Hippocampal formation (tissue), 2 donors: ENCODE results near the gene SEPHS1.
A peak's percentile ranks its signal among the peaks of the same experiment; 100 is the strongest.
"Not testable (repeated sequence)": the region's sequence is repeated elsewhere in the genome, so short reads cannot be mapped to it uniquely, and the experiment has no call there.

Experiments
- DNase-seq, 2 donors: peaks; one replicate each; lab custom pipeline; 2025; lab: John Stamatoyannopoulos, UW

SEPHS1 gene, protein sequence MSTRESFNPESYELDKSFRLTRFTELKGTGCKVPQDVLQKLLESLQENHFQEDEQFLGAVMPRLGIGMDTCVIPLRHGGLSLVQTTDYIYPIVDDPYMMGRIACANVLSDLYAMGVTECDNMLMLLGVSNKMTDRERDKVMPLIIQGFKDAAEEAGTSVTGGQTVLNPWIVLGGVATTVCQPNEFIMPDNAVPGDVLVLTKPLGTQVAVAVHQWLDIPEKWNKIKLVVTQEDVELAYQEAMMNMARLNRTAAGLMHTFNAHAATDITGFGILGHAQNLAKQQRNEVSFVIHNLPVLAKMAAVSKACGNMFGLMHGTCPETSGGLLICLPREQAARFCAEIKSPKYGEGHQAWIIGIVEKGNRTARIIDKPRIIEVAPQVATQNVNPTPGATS

DNA sequence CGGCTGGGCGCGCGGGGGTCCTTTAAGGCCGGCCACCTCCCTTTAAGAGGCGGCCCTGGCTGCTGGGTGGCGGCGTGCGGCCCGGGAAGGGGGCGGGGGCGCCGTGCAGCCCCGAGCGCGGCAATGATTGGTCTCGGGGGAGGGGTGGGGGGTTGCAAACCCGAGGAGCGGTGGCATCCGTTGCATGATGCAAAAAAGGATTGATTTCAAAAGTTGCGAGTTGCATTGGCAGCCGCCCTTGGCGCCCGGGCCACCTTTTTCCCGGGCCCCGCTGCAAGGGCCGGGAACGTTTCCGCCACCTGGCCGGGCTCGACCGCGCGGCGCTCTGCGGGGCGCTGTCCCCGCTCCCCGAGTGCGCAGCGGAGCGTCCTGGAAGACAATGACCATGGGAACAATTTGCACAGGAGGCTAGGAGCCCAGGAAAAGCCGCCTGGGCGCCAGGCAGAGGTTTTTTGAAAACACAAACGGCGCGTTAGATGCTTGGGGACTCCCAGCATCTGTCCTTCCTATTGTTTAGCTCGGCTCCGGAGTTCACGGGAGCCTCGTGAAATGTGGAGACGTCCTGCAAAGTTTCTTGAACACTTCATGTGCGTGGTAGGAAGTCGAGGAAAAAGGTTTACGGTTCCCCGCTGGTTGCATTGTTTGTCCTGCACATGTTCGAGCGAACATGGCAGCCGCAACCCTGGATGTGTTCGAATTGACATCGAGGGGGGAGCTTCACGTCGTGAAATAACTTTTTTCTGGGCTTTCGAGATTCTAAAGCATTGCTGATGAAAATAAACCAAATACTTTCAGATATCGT is at the start of gene SEPHS1:
Gene SEPHS1 (minus strand): TSS at position 78 of the 802 bp plus-strand sequence. CDS start 3,343 bp downstream, outside the sequence.
- DNase-seq: peak; percentile 58 to 66

DNA sequence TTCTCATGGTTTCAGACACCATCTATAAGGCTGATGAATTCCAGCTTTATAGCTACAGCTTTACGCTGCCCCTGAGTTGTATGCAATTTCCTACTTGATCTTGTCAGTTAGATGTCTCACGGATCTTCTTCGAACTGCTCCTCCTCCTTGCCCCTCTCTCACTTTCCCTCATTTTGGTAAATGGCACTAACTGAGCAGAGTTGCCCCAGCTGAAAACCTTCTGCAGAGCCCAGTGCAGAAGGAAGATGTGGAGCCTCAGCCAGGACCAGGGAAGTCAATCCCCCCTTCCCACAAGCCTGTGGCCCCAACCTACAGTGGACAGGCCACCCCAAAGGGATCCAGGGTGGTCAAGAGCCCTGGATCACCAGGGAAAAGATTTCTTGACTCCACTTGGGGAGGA is 49.0 kb upstream of the SEPHS1 start:
- DNase-seq: no peak

DNA sequence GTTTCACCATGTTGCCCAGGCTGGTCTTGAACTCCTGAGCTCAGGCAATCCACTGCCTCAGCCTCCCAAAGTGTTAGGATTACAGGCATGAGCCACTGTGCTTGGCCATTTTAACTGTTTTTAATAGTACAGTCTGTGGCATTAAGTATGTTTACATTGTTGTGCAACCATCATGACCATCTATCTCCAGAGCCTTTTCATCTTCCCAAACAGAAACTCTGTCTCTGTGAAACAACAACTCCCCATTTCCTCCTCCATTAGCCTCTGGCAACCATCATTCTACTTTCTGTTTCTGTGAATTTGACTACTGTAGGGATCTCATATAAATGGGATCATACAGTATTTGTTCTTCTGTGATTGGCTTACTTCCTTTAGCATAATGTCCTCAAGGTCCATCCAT is 48.3 kb upstream of the SEPHS1 start:
- no peak for DNase-seq

DNA sequence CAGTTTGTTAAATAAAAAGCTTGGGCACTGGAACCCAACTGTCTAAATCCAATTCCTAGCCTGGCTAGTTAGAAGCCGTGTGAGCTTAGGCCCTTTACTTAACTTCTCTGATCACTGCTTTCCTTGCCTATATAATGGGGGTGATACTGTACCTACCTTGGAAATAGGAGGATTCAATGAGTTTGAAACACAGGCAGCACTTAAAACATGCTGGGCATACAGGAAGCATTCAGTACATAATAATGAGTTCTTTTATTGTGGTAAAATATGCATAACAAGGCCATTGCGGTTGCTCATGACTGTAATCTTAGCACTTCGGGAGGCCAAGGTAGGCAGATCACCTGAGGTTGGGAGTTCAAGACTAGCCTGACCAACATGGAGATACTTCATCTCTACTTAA is 47.4 kb upstream of the SEPHS1 start:
- DNase-seq: no peak

DNA sequence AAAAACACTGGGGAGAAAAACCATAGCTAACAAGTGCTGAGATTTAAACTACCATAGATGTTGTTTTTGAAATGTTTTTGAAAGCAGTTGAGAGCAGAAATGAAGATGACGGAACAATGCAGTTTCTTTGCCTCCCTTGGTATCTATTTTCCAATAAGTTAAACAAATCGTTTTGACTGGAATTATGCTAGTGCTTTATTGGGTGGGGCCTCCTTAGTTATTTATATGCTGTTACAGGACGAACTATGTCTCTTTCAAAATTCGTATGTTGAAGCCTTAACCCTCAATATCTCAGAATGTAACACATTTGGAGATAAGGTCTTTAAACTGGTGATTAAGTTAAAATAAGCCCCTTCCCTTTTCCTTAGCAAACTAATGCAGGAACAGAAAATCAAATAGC is 45.5 kb upstream of the SEPHS1 start:
- DNase-seq: no peak

DNA sequence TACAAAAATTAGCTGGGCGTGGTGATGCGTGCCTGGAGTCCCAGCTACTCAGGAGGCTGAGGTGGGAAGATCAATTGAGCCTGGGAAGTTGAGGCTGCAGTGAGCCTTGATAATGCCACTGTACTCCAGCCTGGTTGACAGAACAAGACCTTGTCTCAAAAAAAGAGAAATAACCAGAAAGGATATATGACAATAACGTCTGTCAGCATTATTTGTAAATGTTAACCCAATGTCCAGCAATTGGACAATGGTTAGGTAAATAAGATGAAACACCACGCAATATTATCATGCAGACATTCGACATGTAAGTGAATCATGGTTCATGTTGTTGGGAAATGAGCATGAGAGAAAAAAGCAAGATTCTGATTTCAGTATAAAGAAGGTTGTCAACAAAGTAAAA is 44.6 kb upstream of the SEPHS1 start:
- no peak for DNase-seq

DNA sequence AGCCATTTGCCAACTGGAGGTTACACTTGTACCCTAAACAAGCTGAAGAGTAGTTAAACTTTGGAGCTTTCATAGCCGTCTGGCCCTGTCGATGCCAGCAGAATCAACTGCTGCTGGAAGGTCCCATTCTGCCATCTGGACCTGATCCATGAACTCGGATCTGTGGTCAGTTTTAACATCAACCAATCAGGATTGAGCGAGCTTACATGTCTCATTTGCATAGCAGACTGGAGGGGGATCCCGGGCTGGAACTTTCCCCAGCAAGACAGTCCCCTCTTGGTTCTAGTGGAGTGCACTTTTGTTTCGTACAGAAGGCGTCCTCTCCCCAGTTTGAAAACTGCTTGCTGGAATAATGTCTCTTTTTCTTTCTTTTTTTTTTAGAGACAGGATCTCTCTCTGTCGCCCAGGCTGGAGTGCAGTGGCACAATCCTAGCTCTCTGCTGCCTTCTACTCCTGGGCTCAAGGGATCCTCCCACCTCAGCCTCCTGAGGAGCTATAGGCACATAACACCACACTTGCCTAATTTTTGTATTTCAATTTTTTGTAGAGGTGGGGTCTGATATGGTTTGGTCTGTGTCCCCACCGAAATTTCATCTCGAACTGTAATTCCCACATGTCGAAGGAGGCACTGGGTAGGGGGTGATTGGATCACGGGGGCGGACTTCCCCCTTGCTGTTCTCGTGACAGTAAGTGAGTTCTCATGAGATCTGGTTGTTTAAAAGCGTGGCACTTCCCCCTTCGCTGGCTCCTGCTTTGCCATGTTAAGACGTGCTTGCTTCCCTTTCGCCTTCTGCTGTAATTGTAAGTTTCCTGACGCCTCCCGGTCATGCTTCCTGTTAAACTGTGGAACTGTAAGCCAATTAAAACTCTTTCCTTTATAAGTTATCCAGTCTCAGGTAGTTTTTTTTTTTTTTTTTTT is 42.8 kb upstream of the SEPHS1 start:
- peak in 1 of 2 donors; percentile 7 for DNase-seq

DNA sequence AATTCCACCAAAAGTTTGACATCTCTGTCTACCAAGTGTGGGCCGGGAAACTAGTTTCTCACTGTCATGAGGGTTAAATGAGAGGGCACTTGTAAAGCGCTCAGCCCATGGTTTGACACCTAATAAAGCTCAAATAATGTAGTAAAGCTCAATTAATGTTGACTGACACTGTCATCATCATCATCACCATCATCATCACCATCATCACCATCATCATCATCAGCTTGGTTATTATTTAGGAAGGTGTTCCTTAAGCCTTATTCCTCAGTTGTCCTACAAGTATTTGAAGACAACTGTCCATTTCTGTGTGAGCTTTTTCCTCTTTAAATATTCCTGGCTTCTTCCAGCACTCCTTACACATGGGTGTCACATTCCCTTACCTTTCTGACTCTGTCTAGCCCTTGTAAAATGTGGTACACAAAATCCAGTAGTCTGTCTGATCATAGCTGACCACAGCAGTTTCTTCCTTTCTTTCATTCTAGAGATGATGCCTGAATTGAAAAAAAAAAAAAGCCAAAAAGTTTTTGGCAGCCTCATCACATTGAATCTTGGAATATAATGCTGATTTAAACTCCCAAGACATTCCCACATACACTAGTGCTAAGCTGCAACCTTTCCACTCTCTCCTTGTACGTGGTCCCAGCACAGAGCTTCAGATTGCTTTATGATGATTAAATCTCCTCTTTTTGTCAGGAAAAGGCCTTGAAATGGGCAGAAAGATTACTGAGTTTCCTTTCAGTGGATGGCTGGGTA is 40.6 kb upstream of the SEPHS1 start:
- no peak for DNase-seq

DNA sequence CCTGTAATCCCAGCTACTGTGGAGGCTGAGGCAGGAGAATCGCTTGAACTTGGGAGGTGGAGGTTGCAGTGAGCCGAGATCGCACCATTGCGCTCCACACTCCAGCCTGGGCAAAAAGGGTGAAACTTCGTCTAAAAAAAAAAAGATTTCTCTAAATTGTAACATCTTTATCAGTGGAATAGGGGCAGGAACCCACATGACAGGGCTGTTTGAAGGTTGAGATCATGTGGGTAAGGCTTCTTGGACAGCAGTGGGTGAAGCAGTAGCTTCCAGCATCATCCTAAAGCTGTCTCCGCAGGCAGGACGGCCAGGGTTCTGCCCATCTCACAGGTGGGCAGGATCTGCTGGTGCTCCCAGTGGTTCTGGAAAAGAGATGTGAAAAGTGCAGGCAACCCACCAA is 37.9 kb upstream of the SEPHS1 start:
- DNase-seq: no peak

DNA sequence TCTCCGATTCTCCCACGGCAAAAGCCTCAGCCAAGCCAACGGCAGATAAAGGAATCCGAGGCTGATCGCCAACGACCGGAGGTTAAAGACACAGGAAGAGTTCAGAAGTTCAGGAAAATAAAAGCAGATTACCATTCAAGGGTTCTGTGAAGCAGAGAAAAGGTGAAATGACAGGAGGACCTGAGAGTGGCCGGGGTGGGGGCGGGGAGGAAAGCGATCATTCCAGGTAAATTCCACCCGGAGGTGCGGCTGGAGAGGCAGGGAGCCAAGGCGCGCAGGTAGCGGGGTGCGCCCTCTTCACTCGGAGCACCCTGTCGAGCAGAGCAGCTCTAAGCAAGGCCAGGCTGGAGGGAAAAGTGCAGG is 35.3 kb upstream of the SEPHS1 start:
- DNase-seq: no peak

DNA sequence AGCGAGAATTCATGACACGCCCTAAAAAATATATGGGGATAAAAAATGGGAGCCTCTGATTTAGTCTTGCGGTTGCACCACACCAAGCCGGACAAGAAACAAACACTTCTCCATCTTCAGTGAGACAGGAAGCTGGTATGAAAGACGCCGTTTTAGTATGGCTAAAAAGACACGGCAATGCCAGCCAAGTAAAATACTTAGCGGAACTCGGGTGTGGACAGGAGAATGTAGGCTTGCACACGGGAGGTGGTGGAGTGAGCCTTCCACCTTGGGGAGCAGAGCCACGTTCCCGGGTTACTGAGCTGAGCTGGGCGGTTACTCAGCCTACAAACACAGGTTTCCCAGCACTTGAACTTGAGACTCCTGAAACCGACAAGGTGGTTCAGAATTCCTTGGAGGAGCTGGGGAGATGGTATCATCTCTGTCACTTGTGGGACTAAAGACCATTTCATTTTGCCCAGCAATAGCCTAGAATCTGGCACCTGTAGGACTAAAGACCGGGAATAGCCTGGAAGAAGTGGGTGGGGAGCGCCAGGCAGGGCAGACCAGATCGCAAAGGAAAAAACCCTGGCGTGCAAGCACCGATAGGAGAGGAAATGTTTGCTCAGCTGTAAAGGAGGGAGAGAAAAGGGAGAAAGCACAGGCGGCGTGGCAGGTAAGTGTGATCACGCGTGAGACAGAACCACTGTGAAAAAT is 34.8 kb upstream of the SEPHS1 start:
- DNase-seq: no peak

DNA sequence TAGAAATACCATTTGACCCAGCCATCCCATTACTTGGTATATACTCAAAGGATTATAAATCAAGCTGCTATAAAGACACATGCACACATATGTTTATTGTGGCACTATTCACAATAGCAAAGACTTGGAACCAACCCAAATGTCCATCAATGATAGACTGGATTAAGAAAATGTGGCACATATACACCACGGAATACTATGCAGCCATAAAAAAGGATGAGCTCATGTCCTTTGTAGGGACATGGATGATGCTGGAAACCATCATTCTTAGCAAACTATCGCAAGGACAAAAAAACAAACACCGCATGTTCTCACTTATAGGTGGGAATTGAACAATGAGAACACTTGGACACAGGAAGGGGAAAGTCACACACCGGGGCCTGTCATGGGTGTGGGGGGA is 31.0 kb upstream of the SEPHS1 start:
- not testable (repeated sequence) for DNase-seq

DNA sequence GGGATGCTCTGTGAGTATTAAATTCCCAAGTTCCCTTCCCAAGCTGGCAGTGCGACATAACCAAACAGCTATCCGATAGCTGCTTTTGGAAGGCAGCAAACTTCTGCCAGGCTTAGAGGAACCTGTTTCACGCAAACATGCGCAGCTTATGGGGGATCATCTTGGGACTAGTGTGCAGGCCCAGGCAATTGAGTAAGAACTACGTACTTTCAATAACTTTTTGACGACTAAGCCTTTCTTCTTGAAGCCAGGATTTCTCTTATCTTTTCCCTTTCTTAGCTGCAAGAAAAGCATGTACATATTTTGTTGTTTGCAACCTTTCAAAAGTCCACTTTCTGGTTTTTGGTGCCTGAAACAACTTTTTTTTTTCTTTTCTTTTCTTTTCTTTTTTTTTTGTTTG is 28.7 kb upstream of the SEPHS1 start:
- no peak for DNase-seq

DNA sequence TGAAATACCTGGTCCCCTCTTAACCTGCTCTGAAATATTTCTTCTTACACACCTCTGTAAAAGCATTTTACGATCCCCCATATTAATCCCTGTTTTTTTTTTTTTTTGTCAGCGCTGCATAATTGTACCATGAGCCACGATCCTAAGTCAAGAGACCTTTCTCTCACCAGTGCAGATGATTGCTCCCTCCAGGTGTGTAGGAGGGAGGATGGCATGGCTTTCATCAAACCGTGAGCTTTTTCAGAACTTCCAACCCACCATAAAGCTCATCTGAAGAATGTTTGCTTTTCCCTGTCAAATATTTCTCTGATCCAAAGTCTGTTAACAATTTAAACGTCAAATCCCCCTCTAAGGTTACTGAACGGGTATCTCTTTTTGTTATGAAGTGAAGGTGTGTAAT is 28.2 kb upstream of the SEPHS1 start:
- DNase-seq: no peak

DNA sequence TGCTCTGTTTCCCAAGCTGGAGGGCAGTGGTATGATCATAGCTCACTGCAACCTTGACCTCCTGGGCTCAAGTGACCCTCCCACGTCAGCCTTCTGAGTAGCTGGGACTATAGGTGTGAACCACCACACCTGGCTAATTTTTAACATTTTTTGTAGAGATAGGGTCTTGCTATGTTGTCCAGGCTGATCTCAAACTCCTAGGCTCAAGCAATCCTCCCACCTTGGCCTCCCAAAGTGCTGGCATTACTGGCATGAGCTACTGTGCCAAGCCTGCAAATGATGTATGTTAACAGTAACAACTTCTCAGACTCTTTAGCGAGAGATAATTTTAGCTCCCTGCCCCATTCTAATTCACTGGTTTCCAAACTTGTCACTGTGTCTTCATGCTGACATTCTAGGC is 27.7 kb upstream of the SEPHS1 start:
- no peak for DNase-seq

DNA sequence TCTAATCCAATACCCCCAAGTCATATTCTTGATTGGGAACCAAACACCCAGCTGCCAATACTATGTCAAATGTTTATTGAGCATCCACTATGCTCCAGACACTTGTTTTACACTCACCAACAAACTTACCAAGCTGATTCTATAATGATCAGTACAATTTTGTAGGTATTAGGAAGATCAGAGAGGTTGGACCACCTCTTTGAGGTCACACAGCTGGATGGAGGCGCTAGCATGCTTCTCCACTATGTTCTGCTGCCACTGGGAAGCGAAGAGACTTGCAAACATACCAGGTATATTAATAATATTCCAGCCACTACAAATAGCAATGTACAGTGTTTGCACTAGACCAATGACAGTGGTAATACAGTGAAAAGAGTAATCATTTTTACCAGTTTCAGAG is 25.6 kb upstream of the SEPHS1 start:
- no peak for DNase-seq

DNA sequence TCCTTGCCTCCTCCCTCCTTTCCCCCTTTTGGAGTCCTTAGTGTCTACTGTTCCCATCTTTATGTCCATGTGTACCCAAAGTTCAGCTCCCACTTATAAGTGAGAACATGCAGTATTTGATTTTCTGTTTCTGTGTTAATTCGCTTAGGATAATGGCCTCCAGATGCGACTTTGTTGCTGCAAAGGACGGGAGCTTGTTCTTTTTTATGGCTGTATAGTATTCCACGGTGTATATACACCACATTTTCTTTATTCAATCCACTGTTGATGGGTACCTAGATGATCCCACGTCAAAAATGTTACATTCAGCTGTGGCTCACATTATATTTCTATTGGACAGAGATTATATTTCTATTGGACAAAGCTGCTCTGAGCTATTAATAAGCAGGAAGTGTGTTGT is 24.4 kb upstream of the SEPHS1 start:
- no peak for DNase-seq

DNA sequence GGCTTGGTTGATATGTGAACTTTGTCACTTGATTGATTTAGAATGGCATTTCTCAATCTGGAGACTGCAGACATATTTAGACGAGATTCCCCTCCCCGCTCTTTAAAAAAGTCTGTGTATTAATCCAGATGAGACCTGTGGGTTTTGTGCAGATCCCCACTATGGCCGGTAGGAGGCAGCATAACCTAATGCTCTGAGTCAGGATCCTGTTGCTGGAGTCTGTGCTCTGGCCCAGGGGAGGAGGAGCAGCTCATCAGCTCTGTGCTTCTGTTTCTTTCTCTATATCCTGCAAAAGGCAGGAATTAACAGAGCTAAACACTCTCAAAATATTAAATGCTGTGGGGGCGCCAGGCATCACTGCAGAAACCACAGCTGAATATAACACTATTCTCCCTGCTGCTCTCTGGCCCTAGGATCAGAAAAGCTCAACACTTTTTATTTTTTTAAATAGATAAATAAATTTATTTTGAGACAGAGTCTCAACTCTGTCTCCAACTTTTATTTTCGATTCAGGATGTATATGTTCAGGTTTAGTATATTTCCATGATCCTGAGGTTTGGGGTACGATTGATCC is 23.9 kb upstream of the SEPHS1 start:
- peak; percentile 58 to 64 for DNase-seq

DNA sequence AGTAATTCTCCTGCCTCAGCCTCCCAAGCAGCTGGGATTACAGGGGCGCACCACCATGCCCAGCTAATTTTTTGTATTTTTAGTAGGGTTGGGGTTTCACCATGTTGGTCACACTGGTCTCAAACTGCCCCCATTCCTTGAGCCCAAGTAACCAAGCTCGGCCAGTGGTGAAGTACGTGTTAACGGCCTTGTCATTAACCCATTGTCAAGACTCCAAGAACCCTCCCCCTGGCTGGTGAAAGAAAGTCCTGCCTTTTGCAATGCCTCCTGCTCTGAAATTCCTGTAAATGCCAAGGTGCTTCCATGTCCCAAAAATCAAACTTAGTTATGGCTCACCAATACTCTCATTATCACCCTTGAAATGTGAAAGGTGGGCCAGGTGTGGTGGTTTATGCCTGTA is 18.8 kb upstream of the SEPHS1 start:
- DNase-seq: no peak

DNA sequence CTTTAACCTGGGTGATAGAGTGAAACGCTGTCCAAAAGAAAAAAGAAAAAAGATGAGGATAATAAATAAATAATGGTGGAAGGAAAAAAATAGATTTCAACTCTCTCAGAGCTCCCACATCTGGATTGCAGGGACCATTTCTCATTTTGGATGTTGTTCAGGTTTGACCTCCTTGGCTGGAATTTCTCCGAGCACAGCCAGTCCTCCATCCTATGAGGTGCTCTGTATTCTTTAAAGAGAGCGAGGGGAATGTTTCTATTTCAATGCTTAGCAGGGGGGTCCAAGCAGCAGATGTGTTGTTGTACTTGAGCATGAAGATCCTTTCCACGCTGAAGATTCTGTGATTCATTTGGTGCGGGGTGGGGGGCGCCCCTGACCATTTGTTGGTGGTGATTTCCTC is 17.7 kb upstream of the SEPHS1 start:
- DNase-seq: no peak

DNA sequence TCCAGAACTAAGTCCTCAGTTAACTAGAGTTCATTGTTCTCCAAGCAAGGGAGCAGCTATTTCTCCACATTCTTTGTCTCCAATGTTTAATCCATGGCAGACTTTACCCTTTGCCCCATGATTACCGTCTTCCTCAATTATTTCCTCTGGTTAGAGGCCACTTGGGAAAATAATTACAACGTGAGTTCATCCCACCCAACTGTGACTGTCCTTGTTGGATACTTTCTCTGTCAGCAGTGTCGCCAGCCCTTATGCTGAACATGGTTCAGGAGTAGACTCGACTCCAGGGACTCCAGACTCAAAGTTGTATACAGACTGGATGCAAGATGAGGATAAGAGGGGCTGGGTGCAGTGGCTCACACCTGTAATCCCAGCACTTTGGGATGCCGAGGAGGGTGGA is 17.1 kb upstream of the SEPHS1 start:
- no peak for DNase-seq
